ENCODE measurements around the gene GPRC5A.

GPRC5A gene

DNA sequence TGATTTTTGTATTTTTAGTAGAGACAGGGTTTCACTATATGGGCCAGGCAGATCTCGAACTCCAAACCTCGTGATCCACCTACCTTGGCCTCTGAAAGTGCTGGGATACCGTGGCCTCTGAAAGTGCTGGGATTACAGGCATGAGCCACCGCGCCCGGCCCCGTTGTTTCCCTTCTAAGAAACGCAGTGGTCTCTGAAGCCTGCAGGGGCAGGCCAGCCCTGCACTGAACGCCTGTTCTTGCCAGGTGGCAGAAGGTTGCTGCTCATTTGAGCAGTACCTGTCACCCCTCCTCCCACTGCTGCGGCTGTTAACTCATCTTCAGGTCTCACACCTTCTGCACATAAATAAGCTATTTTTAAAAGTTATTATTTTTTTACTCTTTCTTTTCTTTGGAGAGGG, 24.3 kb downstream of the GPRC5A start:
- peak; percentile 23 for DNase-seq

DNA sequence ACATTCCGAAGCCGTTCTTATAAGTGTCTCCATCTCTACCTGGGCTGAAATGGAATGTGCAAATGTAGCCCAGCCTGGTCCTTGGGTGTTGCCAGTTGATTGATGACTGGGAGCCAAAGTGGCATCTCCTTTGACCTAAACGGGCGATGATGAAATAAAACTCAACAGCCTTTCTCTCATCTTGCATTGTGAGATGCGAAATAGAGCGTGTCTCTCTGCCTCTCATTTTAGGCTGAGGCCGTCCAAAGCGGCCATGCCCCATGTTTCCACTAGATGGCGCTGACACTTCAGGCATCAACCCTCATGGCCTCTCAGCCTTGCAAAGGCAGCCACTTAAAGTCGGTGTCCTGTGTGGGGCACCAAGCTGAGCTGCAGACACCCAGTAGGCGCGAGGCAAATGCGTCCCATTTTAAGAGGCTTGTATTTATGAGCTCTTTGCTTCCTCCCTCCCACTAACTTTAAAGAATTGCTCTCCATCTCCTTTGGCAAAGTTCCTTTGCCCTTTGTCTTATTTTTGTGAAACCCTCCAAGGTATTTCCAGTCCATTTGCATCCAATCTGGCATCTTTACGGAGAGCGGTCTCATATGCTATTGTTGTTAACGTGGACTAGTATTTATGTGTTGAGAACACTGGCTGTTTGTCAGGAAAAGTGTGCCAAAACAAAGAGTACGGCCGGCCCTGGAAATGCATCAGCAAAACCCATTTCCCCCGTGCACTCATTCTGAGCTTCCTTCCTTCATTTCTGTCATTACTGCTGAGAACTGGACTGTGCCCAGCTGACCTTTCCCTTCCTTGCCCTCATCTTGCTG, 25.0 kb downstream of the GPRC5A start:
- DNase-seq, result peak; percentile 71

DNA sequence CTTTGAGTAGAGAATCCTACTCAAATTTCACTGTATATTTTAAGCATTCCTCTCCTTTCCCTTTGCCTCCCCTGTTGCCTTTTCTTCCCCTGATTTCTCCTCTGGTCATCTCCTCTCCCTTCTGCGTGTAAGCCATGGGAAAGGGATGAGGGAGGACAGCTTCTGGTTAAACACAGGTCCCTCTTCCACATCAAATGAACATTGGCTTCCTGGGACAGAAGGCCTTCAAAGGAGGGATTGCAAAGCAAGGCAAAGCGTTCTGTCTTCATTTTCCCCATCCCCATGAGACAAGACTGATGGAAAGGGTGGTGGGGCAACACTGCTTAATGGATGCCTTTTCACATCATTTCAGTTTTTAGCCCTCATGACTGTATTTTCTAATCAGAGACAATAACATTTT, 26.2 kb downstream of the GPRC5A start:
- DNase-seq, result no peak

DNA sequence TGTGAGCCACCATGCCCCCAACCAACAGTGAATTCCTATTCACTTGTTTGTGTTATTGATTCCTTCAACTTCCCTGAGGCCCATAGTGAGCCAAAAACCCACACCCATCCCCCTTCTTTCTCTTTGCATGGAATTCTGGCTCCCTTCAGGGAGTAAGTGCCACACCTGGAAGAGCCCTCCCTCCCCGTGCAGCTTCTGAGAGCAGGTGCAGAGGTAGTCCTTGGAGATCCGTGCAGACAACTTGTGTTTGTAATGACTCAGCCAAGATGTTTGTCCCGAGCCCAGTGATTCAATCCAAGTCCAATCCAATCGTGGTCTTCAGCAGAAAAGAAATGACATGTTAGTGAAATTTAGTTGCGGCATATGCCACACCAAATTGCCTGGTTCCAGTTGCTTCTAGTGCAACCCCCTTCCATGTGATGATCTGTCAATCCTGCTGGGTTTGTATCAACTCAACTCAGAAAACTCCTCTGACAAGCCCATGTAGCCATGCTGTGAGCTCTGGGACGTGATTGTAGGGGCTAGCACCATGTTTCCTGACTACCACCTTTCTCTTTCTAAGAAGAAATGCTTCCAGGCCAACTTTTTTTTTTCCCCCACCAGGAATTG, 27.5 kb downstream of the GPRC5A start:
- DNase-seq, result no peak

DNA sequence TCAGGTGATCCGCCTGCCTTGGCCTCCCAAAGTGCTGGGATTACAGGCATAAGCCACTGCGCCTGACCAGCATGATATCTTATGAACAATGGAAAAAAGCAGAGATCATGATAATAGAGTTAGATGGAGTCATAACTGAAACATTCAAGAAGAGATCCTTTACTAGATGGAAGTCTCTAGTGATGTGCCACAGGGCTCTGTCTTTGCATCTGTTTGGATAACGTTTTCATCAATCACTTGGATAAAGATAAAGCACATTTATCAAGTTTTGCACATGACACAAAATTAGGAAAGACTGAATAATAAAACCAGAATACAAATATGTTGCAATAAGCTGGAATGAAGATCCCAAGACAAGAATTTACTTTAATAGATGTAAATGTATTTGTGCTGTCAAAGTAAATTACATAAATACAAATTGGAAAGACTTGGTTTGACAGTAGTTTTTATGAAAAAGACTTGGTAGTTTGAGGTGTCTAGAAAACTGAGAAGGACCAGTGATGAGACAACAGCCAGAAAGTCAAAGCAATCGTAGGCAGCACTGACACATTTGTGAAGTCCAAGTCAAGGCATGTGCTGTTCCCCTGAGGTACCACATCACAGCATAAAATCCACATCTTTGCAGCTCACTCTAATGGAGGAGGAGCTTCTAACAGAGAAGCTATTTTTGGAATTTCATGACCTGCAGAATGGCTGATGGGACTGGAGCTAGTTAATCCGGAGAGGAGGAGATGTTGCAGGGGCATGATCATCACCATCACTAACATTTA, 28.5 kb downstream of the GPRC5A start:
- DNase-seq, result no peak

DNA sequence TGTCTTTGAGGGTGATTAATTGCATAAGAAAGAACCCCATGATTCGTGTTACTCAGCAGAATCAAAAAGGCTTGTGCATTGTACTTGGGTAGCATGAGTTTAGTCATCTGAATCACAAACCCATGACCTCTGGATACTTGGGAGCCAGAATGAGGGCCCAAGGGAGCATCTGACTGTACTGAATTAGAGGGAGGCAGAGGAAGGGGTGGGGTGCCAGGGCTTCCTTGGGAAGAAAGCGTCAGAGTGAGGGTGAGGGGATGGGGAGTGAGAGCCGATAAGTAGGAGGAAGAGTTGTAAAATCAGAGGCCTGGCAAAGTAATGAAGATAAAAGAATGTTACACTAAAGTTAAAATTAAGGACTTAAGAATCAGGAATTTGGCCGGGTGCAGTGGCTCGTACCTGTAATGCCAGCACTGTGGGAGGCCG, 30.8 kb downstream of the GPRC5A start:
- DNase-seq, result no peak

GRCh38 chr12:12922978-12923377, 31.6 kb downstream of the GPRC5A start:
- no peak for DNase-seq

DNA sequence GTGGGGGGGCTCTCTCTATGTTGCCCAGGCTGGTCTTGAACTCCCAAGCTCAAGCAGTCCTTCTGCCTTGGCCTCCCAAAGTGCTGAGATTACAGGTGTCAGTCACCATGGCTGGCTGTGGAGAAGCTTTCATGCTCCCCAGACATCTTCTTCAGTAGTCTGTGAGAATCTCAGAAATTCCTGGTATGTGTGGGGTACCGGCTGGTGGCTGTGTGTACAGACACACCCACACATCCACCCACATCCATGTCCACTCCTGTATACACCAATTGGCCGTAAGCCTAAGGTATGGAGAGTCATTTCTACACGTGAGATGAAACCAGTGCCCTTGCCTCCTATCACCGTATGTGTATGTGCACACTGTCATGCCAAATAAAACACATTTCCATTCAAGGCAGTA, 32.8 kb downstream of the GPRC5A start:
- DNase-seq, result no peak

- no peak for DNase-seq
Observed at GRCh38 chr12:12925388-12925787, 34.0 kb downstream of the GPRC5A start.

DNA sequence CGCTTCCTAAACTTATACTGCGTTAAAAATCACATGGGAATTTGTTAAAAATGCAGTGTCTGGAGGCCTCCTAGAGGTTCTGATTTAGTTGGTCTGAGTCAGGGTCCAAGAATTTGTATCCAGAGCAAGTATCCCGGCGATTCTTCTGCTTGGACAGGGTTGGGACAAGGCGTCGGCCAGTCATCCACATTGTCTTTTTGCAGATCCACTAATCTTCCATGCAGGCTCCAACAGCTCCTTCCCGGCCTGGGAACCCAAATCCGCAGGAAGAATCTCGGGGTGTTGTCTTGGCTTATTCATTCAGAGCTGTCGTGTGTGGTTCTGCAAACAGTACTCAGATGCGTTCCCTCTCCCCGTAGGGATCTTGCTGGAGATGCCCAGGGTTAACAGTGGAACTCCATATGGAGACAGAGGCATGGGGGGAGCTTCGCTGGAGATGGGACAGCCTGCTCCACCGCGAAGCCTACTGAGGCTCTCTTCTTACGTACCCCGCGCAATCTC, 35.3 kb downstream of the GPRC5A start:
- no peak for DNase-seq

DNA sequence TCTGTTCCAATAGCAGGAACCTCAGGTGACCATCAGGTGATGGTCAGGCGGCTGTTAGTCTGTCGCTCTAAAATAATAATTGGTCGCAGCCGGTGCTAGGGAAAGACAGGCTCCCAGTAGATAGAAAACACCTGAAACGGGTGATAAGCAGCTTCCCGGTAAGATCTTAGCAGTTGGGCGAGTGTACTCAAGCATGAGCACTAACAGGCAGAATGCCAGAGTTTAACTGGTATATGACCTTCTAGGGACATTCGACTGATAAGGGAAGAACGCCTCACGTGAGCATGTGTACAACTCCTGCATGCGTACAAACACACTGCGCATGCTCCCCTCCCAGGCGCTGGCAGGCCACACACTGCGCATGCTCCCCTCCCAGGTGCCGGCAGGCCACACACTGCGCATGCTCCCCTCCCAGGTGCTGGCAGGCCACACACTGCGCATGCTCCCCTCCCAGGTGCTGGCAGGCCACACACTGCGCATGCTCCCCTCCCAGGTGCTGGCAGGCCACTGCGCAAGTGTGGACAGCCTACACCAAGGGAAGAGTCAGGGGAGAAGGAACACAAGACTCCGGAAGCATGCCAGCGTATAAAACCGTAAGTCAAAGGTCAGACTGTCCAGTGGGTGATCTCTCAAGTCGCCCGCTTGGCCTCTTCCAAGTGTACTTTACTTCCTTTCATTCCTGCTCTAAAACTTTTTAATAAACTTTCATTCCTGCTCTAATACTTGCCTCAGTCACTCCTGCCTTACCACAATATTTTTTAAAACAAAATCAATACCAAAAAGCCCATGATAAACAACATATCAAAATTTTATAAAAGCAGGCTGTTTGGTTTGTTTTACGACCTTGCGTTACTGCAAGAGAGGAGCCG, 36.1 kb downstream of the GPRC5A start:
- peak; percentile 93 for DNase-seq

DNA sequence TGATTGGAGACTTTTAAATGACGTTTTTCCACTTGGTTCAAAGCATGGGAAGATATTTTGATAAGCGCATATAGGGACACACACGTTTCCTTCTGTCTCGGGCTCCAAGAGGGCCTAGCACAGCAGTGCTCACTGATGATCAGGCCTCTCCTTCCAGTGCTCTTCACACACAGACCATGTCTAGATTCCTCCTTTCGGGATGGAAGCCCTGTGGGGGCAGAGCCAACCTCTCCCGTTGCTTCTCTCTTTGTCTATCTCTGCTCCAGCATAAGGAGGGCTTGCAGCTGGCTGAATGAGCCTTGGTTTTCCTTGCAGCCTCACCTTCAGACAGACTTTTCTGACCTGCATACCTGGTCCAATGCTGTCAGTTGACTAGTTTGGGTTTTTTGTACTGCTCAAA, 38.3 kb downstream of the GPRC5A start:
- no peak for DNase-seq

GRCh38 chr12:12930633-12931219, 39.4 kb downstream of the GPRC5A start:
- DNase-seq, result no peak

DNA sequence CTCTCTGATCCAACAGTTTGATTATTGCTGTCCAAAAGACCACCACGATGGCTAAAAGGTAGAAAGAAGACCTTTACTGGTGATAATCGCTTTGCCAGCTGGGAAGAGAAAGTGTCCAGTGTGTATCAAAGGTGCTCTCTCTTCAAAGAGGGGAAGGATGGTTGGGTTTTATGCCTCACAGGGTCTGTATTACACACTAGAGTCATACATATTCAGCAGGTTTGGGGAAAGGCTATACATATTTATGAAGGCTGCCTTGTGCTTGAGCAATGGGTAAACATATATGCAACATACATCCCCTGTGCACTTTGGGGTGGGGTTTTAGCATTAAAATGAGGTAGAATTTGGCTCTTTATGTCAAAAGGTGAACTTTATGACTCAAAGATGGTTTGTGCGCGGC, 42.4 kb downstream of the GPRC5A start:
- no peak for DNase-seq

GRCh38 chr12:12934556-12934955, 43.2 kb downstream of the GPRC5A start:
- no peak for DNase-seq

- no peak for DNase-seq
Observed at GRCh38 chr12:12936983-12937491, 45.7 kb downstream of the GPRC5A start.

- DNase-seq, result no peak
Observed at GRCh38 chr12:12938541-12938940, 47.2 kb downstream of the GPRC5A start.

DNA sequence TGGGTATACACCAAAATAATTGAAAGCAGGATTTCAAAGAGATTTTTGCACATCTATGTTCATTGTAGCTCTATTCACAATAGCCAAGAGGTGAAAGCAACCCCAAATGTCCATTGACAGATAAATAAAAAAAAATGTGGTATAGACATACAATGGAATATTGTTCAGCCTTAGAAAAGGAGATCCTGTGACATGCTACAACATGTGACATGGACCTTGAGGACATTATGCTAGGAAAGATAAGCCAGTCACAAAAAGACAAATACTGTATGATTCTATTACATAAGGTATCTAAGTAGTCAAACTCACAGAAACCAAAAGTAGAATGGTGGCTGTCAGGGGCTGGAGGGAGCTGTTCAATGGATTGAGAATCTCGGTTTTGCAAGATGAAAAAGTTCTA, 48.5 kb downstream of the GPRC5A start:
- no peak for DNase-seq

DNA sequence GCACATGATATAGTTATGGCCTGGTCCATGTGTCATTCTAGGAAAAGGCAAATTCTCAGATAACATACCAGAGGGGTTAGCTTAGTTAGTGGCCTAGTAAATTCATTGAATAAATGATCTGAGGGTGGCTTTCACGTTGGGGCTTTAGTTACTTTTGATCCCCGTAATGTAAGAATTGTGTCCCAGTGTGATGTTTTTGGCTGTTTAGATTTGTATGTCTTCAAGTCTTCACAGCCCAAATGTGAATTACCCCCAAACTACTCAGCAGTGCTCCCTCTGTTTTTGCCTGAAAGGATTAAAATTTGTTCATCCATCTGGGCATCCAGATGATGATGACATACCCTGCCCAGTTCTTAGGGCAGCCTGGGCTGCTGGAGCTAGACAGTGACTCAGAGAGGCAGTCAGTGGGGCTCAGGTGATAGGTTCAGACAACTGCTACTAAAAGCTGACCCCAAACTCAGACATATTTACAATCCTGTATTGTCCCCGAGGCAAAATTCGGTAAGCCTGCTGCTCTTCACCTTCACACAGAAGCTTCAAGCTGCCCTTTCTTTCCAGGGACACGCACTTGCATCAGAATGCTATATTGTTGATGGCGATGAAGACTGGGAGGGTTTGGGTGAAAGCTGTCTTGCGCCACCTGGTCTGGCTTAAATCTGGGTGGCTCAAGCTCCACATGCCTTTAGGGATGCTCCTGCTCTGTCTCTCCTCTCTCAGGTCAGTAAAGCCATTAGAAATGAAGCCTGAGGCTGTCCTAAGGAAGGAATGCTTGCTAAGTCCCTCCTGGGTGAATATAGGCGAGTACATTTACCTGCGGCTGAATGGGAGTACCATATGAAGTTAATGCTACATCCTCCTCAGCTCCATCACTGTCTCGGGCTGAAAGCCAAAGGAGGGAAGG, 50.3 kb downstream of the GPRC5A start:
- DNase-seq, result no peak

DNA sequence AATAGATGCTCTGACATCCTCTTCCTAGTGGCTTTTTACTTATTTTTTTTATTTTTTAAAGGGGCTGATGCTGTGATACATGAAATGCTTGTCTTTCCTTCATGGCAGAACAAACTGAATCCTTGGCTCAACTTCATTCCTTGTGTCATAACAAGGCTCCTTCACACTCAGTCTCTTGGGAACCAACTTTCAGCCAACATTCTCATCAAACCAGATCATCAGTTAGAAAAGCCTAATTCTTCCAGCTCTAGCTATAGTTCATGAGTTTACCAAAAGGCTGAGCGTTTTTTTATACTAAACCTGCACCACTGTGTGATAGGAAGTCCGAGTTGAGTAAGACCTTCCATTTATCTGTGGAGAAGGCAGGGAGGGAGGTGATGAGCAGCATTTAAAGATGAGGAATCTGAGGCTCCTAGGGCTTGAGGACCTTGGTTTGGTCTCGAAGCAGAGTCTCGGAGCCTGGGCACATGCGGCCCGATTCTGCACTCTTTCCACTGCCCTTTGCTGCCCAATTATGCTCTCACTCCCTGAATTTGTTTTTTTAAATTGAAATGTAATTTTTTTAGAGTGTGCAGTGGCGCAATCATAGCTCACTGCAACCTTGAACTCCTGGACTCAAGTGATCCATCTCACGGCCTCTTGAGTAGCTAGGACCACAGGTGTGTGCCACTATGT, 52.4 kb downstream of the GPRC5A start:
- no peak for DNase-seq
